ENCODE measurements around the gene DYNAP. TPM values are rescaled to one million over a fixed set of nuclear protein-coding genes. Genes with fewer than 3 reads are reported as not detected.
A peak's percentile ranks its signal among the peaks of the same experiment; 100 is the strongest.

DYNAP gene
- not detected in 2 replicates for total RNA-seq (2014; rRNA removed)
- not detected for Bru-seq, nascent RNA
- BruChase-seq, experiment 1, labeled RNA remaining after a 6-hour chase = not detected
- percentile 9 among the genes with signal in this experiment for BruChase-seq, experiment 2, labeled RNA remaining after a 2-hour chase
- long read RNA-seq = 0 reads

GRCh38 chr18:54590945-54591344, at the start of gene DYNAP:
TSS of gene DYNAP (plus strand) at chr18:54591245. CDS start at chr18:54591283, 38 bp downstream.
- no peaks in the 10 kb centered on the region for H3K4me1 ChIP-seq (ENCODE audit: insufficient read depth, low read length)
- peaks cover 10% of the 10 kb centered on the region for H3K27me3 ChIP-seq (ENCODE audit: low read length)
- intact Hi-C loops (cut with micrococcal nuclease) = no loop called here
- CTCF ChIA-PET = no interaction called here
- no peak within 1 kb of the TSS for H2AFZ ChIP-seq (ENCODE audit: low read length)
- no peaks in the 10 kb centered on the region for H3K9me2 ChIP-seq (replicated peaks; ENCODE audit: low read length)
- ATAC-seq (no peak), DNase-seq (no peak)
- no peak within 1 kb of the TSS for H3K27ac ChIP-seq (ENCODE audit: low read length)
- no TSS peak for BruUV-seq (replicated peaks)
- H3K9me3 ChIP-seq (ENCODE audit: low read length) = no peaks in the 10 kb centered on the region
- no peak within 1 kb of the TSS for H3K9ac ChIP-seq (ENCODE audit: low read length)
- H3K4me3 ChIP-seq (ENCODE audit: low read length) = no peak within 1 kb of the TSS
- POLR2A ChIA-PET (ENCODE audit: unreplicated experiment) = no interaction called here
- TF ChIP-seq, protein P1, sequence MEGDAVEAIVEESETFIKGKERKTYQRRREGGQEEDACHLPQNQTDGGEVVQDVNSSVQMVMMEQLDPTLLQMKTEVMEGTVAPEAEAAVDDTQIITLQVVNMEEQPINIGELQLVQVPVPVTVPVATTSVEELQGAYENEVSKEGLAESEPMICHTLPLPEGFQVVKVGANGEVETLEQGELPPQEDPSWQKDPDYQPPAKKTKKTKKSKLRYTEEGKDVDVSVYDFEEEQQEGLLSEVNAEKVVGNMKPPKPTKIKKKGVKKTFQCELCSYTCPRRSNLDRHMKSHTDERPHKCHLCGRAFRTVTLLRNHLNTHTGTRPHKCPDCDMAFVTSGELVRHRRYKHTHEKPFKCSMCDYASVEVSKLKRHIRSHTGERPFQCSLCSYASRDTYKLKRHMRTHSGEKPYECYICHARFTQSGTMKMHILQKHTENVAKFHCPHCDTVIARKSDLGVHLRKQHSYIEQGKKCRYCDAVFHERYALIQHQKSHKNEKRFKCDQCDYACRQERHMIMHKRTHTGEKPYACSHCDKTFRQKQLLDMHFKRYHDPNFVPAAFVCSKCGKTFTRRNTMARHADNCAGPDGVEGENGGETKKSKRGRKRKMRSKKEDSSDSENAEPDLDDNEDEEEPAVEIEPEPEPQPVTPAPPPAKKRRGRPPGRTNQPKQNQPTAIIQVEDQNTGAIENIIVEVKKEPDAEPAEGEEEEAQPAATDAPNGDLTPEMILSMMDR (conservative IDR thresholded peaks at IDR 0.05; ENCODE audit: low read depth, low read length) = no peak
- TF ChIP-seq EZH2 (IDR thresholded peaks at IDR 0.05; ENCODE audit: low read length, unreplicated experiment) = no peak
- no peak for TF ChIP-seq EZH2phosphoT487 (IDR thresholded peaks at IDR 0.05; ENCODE audit: borderline replicate concordance, low read length)
- H3K36me3 ChIP-seq (ENCODE audit: low read depth, low read length) = no peaks in the 10 kb centered on the region
- H4K20me1 ChIP-seq (ENCODE audit: low read length) = no peaks in the 10 kb centered on the region
- no peak within 1 kb of the TSS for H3K4me2 ChIP-seq (ENCODE audit: low read length)
- H3K79me2 ChIP-seq (ENCODE audit: low read length) = no peaks in the 10 kb centered on the region
- no peaks in the 10 kb centered on the region for H3F3A ChIP-seq (ENCODE audit: low read length, unreplicated experiment)

DNA sequence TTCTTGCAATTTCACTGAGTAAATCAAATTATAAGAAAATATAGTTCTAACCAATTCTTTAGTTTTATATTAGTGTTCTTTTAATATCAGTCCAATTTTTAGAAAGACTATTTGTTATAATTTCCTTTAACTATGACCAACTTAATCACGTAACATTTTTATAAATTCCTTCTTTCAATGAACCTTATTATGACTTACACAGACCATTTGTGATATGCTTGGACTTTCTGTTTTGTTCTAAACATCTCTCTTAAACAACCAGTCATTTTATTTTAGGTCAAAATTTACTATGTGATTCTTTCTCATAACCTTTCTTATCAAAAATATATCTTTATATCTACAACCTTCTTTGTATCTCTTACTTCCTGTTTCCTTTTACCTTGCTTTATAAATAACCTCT, 39.5 kb upstream of the DYNAP start:
- intact Hi-C loops (cut with micrococcal nuclease) = loop anchor here (10.0 kb wide), 1 partner anchor 403 kb away; the partner anchor contains the start of gene CCDC68
- H3K9me2 ChIP-seq (replicated peaks; ENCODE audit: low read length) = no peaks in the 10 kb centered on the region
- CTCF ChIA-PET = no interaction called here

DNA sequence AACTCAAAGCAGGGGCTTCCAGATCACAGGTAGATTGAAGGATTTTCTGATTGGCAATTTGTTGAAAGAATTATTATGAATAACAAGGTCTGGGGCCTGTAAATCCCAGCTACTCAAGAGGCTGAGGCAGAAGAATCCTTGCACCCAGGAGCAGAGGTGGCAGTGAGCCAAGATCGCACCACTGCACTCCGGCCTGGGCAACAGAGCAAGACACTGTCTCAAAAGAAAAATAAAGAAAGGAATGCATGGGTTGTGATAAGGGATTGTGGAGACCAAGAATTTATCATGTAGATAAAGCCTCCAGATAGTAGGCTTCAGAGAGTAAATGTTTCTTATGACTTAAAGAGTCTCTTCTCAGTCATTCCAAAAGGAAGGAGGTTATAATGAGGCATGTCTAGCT, 35.8 kb upstream of the DYNAP start:
- Histone ChIP-seq H3K9ac (ENCODE audit: low read length) (no peak overlapping the region), H3K27me3 (ENCODE audit: low read length) (no peaks in the 10 kb centered on the region), H3F3A (ENCODE audit: low read length, unreplicated experiment) (no peaks in the 10 kb centered on the region), H4K20me1 (ENCODE audit: low read length) (no peaks in the 10 kb centered on the region), H3K4me2 (ENCODE audit: low read length) (no peak overlapping the region), H3K4me1 (ENCODE audit: insufficient read depth, low read length) (no peaks in the 10 kb centered on the region), H3K27ac (ENCODE audit: low read length) (no peak overlapping the region), H3K9me3 (ENCODE audit: low read length) (peaks cover 22% of the 10 kb centered on the region), H3K79me2 (ENCODE audit: low read length) (no peaks in the 10 kb centered on the region), H3K4me3 (ENCODE audit: low read length) (no peak overlapping the region), H3K9me2 (replicated peaks; ENCODE audit: low read length) (no peaks in the 10 kb centered on the region), H2AFZ (ENCODE audit: low read length) (no peak overlapping the region), H3K36me3 (ENCODE audit: low read depth, low read length) (peaks cover 4% of the 10 kb centered on the region; the same call in 1 of the 2 replicates)
- ATAC-seq (no peak), DNase-seq (no peak)
- no TSS peak for BruUV-seq (replicated peaks)
- no peak for TF ChIP-seq EZH2phosphoT487 (IDR thresholded peaks at IDR 0.05; ENCODE audit: borderline replicate concordance, low read length)
- no peak for TF ChIP-seq EZH2 (IDR thresholded peaks at IDR 0.05; ENCODE audit: low read length, unreplicated experiment)
- TF ChIP-seq, protein P1 (conservative IDR thresholded peaks at IDR 0.05; ENCODE audit: low read depth, low read length) = no peak
- CTCF ChIA-PET = no interaction called here
- intact Hi-C loops (cut with micrococcal nuclease) = loop anchor here (10.0 kb wide), 1 partner anchor 400 kb away; the partner anchor contains the start of gene CCDC68
- POLR2A ChIA-PET (ENCODE audit: unreplicated experiment) = no interaction called here

More for the DNA sequence above, 39.5 kb upstream of the DYNAP start:
- DNase-seq (no peak), ATAC-seq (no peak)
- Histone ChIP-seq H4K20me1 (ENCODE audit: low read length) (no peaks in the 10 kb centered on the region), H2AFZ (ENCODE audit: low read length) (no peak overlapping the region), H3F3A (ENCODE audit: low read length, unreplicated experiment) (no peaks in the 10 kb centered on the region), H3K9me3 (ENCODE audit: low read length) (peaks cover 24% of the 10 kb centered on the region), H3K36me3 (ENCODE audit: low read depth, low read length) (peaks cover 4% of the 10 kb centered on the region; the same call in 1 of the 2 replicates), H3K9ac (ENCODE audit: low read length) (no peak overlapping the region), H3K27ac (ENCODE audit: low read length) (no peak overlapping the region), H3K4me2 (ENCODE audit: low read length) (no peak overlapping the region), H3K4me1 (ENCODE audit: insufficient read depth, low read length) (no peaks in the 10 kb centered on the region), H3K79me2 (ENCODE audit: low read length) (no peaks in the 10 kb centered on the region), H3K4me3 (ENCODE audit: low read length) (no peak overlapping the region), H3K27me3 (ENCODE audit: low read length) (no peaks in the 10 kb centered on the region)
- POLR2A ChIA-PET (ENCODE audit: unreplicated experiment) = no interaction called here
- no peak for TF ChIP-seq EZH2 (IDR thresholded peaks at IDR 0.05; ENCODE audit: low read length, unreplicated experiment)
- TF ChIP-seq, protein P1 (conservative IDR thresholded peaks at IDR 0.05; ENCODE audit: low read depth, low read length) = no peak
- no peak for TF ChIP-seq EZH2phosphoT487 (IDR thresholded peaks at IDR 0.05; ENCODE audit: borderline replicate concordance, low read length)
- BruUV-seq (replicated peaks) = no TSS peak

Data from PC-3 (cell line).